IMR-90 (cell line): ENCODE measurements around the gene BCAT1.

Experiments used
- BHLHE40 ChIP-seq: fragments of 150-350 bp; IDR thresholded peaks from 2 replicates; pipeline ENCODE4 v1.6.1; 2016; ENCODE audit warnings: mild to moderate bottlenecking, low read depth, low read length
- CEBPB ChIP-seq: IDR thresholded peaks from 2 replicates; pipeline ENCODE4 v1.6.1; 2012; ENCODE audit warnings: low read depth, low read length, improper control_type of control experiment
- CHD1 ChIP-seq: IDR thresholded peaks from 2 replicates; pipeline ENCODE4 v1.6.1; 2012; ENCODE audit warnings: low read depth, low read length, improper control_type of control experiment
- FOS ChIP-seq: fragments of 150-350 bp; IDR thresholded peaks from 2 replicates; pipeline ENCODE4 v1.6.1; 2016; ENCODE audit warnings: low read depth, low read length
- MAFK ChIP-seq: IDR thresholded peaks from 2 replicates; pipeline ENCODE4 v1.6.1; 2012; ENCODE audit warnings: low read depth, low read length, improper control_type of control experiment
- MXI1 ChIP-seq: IDR thresholded peaks from 2 replicates; pipeline ENCODE4 v1.6.1; 2012; ENCODE audit warnings: low read depth, mild to moderate bottlenecking, low read length, moderate library complexity, borderline replicate concordance
- NFE2L2 ChIP-seq: fragments of 150-350 bp; IDR thresholded peaks from 2 replicates; pipeline ENCODE4 v1.6.1; 2016; ENCODE audit warnings: low read depth, mild to moderate bottlenecking, low read length
- POLR2A ChIP-seq: IDR thresholded peaks from 2 replicates; pipeline ENCODE4 v1.6.1; 2012; ENCODE audit warnings: mild to moderate bottlenecking, low read depth, low read length
- RCOR1 ChIP-seq: IDR thresholded peaks from 2 replicates; pipeline ENCODE4 v1.6.1; 2012; ENCODE audit warnings: mild to moderate bottlenecking, low read length, improper control_type of control experiment; ENCODE audit not compliant: insufficient replicate concordance
- SMC3 ChIP-seq: fragments of 150-350 bp; IDR thresholded peaks from 2 replicates; pipeline ENCODE4 v1.6.1; 2016; ENCODE audit warnings: low read depth, mild to moderate bottlenecking, antibody characterized with exemption, low read length, moderate library complexity
- TF ChIP-seq, protein P1 (sequence below): conservative IDR thresholded peaks from 2 replicates; pipeline ENCODE4 v1.5.1; 2012; ENCODE audit warnings: mild to moderate bottlenecking, low read depth, low read length, improper control_type of control experiment
- TF ChIP-seq, protein P2 (sequence below): fragments of 150-350 bp; IDR thresholded peaks from 2 replicates; pipeline ENCODE4 v1.6.1; 2017; ENCODE audit warnings: mild to moderate bottlenecking, antibody characterized with exemption, low read length, low read depth

DNA sequence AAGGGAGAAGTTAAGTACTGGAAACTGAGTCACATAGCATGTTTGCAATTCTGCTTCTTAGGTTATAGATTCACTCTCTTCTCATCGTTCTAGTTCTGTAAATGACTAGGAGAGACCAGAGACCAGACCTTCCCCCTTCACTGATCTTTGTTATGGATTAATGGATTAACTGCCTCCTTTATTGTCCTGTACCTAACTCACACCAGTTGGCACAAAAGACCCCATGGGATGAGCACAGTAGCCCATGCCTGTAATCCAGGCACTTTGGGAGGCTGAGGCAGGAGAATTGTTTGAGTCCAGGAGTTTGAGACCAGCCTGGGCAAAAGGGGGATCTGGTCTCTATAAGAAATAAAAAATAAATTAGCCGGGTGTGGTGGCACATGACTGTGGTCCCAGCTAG is 20.8 kb downstream of the BCAT1 start:
- TF ChIP-seq FOS (no peak), POLR2A (no peak), SMC3 (no peak), MXI1 (no peak), CHD1 (no peak), NFE2L2 (no peak), CEBPB (no peak), RCOR1 (no peak), BHLHE40 (no peak), MAFK (no peak)
- TF ChIP-seq, protein P1, sequence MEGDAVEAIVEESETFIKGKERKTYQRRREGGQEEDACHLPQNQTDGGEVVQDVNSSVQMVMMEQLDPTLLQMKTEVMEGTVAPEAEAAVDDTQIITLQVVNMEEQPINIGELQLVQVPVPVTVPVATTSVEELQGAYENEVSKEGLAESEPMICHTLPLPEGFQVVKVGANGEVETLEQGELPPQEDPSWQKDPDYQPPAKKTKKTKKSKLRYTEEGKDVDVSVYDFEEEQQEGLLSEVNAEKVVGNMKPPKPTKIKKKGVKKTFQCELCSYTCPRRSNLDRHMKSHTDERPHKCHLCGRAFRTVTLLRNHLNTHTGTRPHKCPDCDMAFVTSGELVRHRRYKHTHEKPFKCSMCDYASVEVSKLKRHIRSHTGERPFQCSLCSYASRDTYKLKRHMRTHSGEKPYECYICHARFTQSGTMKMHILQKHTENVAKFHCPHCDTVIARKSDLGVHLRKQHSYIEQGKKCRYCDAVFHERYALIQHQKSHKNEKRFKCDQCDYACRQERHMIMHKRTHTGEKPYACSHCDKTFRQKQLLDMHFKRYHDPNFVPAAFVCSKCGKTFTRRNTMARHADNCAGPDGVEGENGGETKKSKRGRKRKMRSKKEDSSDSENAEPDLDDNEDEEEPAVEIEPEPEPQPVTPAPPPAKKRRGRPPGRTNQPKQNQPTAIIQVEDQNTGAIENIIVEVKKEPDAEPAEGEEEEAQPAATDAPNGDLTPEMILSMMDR = no peak
- TF ChIP-seq, protein P2, sequence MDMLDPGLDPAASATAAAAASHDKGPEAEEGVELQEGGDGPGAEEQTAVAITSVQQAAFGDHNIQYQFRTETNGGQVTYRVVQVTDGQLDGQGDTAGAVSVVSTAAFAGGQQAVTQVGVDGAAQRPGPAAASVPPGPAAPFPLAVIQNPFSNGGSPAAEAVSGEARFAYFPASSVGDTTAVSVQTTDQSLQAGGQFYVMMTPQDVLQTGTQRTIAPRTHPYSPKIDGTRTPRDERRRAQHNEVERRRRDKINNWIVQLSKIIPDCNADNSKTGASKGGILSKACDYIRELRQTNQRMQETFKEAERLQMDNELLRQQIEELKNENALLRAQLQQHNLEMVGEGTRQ = no peak
